Spinal cord (tissue), 10 donors: ENCODE results near the gene OCRL. TPM values are rescaled to one million over a fixed set of nuclear protein-coding genes. Genes with fewer than 3 reads are reported as not detected.
"Not testable (repeated sequence)": the region's sequence is repeated elsewhere in the genome, so short reads cannot be mapped to it uniquely, and the experiment has no call there.

Experiments
- DNase-seq, 6 donors: peaks; one replicate each; pipeline versions ENCODE4 v3.0.0 to v3.0.0-alpha.2; 2013 to 2015; ENCODE audit warnings: low spot score in 6 of 6, low read depth in 4 of 6
- H3K27ac ChIP-seq: one replicate; pipeline ENCODE4 v1.5.1; 2013; ENCODE audit warnings: low read depth, low read length, control low read depth
- H3K27me3 ChIP-seq: one replicate; pipeline ENCODE4 v1.6.1; 2013; ENCODE audit warnings: low read length; ENCODE audit not compliant: control insufficient read depth, insufficient read depth
- H3K36me3 ChIP-seq: one replicate; pipeline ENCODE4 v1.6.1; 2013; ENCODE audit warnings: low read length; ENCODE audit not compliant: control insufficient read depth, insufficient read depth
- H3K4me1 ChIP-seq: one replicate; pipeline ENCODE4 v1.6.1; 2013; ENCODE audit warnings: low read length; ENCODE audit not compliant: control insufficient read depth, insufficient read depth
- H3K4me3 ChIP-seq: one replicate; pipeline ENCODE4 v1.5.1; 2013; ENCODE audit warnings: low read depth, low read length, control low read depth
- H3K9me3 ChIP-seq: one replicate; pipeline ENCODE4 v1.6.1; 2013; ENCODE audit warnings: low read length; ENCODE audit not compliant: control insufficient read depth, insufficient read depth
- WGBS: methylation state at CpG from one replicate; pipeline ENCODE4 v1.1.5; 2013; ENCODE audit warnings: missing lambda C conversion rate; ENCODE audit not compliant: insufficient coverage; 5-methylcytosine and 5-hydroxymethylcytosine counted together
- polyA plus RNA-seq, 2 donors: library from polyadenylated mRNA; unstranded; fragments of 120-200 nt; gene quantifications; one replicate each; pipeline ENCODE4 v1.2.1, GENCODE V29; 2013; ENCODE audit not compliant: insufficient read length in 2 of 2
- total RNA-seq, 2 donors: library from RNA; depleted of rRNA in 1 of 2; stranded (reverse); fragments of 120-200 nt in 1 of 2; fragments of >200 nt in 1 of 2; gene quantifications; one replicate each; pipeline versions ENCODE4 v1.2.3 to v1.2.4, GENCODE V29; 2013 to 2014
- donor health status: healthy.

Gene OCRL
- total and polyA plus RNA-seq, 4 donors, result 25.5 to 37.2 (median 33.7) TPM

GRCh38 chrX:129530410-129530809, 9.6 kb upstream of the OCRL start:
- no peaks in the 10 kb centered on the region for H3K27me3 ChIP-seq

DNA sequence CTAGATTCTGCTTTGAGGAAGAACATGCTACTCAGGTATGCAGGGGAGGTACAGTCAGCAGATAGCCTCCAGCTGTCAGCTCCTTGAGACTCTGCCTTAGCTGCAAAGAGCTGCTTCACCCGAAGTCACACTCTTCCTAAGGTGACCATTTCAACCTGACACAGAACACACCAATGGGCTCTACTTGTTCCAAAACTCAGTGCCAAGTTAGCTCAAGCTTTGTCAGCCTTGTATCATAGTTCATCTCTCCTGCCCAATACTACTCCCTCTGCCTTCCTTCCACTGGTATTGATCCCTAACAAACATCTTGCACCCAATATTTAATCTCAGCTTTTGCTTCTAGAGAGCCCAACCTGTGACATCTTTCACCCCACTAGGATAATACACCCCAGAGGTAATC, 8.9 kb upstream of the OCRL start:
- H3K4me1 ChIP-seq, result no peaks in the 10 kb centered on the region
- H3K4me3 ChIP-seq, result no peak overlapping the region
- no peak overlapping the region for H3K27ac ChIP-seq
- H3K36me3 ChIP-seq, result no peaks in the 10 kb centered on the region
- H3K9me3 ChIP-seq, result no peaks in the 10 kb centered on the region
- H3K27me3 ChIP-seq, result no peaks in the 10 kb centered on the region
- DNase-seq, result no peak
- 50% methylated on average over 1 of the region's 1 CpG for WGBS

More at GRCh38 chrX:129530410-129530809, 9.6 kb upstream of the OCRL start:
- H3K4me3 ChIP-seq, result no peak overlapping the region
- H3K36me3 ChIP-seq, result no peaks in the 10 kb centered on the region
- H3K27ac ChIP-seq, result no peak overlapping the region
- H3K9me3 ChIP-seq, result no peaks in the 10 kb centered on the region
- no peak for DNase-seq
- WGBS, result 82% methylated on average over 4 of the region's 5 CpGs
- no peaks in the 10 kb centered on the region for H3K4me1 ChIP-seq

DNA sequence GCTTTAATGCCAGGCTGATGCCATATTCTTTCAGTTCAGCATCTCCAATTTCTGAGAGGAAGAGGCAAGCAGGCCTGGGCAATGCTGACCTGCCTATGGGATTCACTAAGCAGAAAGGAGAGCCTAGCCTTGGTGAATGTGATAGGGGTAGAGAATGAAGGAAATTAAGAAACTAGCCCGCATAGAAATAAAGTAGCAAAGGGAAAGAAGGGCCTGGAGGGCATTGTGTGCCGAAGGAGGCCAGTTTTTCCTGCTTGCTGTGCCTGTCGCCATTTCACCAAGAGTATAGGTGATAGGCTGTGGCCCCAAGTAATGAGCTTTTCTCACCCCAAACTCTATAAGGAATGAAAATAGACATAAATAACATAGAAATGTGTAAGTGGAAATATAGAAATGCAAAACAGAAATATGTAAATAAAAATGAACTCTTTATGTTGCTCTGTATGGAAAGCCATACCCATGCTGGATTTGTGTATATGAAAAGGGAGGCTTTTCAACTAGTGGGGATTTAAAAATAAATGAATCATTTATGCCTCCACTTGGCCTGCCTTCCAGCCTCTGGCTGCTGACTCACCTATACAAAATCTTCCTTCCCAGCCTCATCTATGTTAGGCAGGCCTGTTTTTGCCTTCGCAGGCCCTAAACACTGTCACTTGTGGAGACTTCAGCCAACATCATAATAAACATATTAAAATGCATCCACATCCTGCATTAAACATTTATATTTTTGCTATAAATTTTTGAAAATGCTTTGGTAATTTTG, 5.1 kb upstream of the OCRL start:
- no peak overlapping the region for H3K27ac ChIP-seq
- no peaks in the 10 kb centered on the region for H3K36me3 ChIP-seq
- no peaks in the 10 kb centered on the region for H3K4me1 ChIP-seq
- H3K9me3 ChIP-seq, result no peaks in the 10 kb centered on the region
- WGBS, result 38% methylated on average over 1 of the region's 4 CpGs
- DNase-seq, result no peak
- H3K4me3 ChIP-seq, result no peak overlapping the region
- H3K27me3 ChIP-seq, result no peaks in the 10 kb centered on the region

GRCh38 chrX:129540722-129541184, 694 bp downstream of the OCRL start:
- Histone ChIP-seq H3K27me3 (no peaks in the 10 kb centered on the region), H3K4me1 (peaks cover 3% of the 10 kb centered on the region), H3K27ac (no peak overlapping the region), H3K36me3 (no peaks in the 10 kb centered on the region), H3K4me3 (peak overlapping the region; percentile 49), H3K9me3 (no peaks in the 10 kb centered on the region)
- DNase-seq, result no peak
- whole genome bisulfite sequencing, result 22% methylated on average over 7 of the region's 14 CpGs

DNA sequence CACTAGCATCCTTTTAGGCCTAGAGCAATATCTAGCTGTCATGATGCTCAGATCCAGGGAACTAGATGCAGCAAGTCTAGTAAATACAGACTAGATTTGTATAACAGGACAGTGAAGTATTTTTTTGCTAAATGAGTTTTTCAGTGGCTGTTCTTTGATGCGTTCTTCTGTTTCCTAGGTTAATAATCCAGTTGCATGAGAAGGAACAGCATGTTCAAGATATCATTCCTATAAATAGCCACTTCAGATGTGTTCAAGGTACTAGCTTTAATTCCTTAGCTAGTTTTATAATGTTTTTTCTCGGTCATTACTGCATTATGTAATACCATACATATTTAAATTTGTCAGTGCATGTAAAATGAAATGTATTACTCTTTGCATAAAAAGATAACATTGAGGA, 4.7 kb downstream of the OCRL start:
- Histone ChIP-seq H3K9me3 (no peaks in the 10 kb centered on the region), H3K4me1 (peaks cover 3% of the 10 kb centered on the region), H3K4me3 (no peak overlapping the region), H3K27ac (no peak overlapping the region), H3K27me3 (no peaks in the 10 kb centered on the region), H3K36me3 (peaks cover 3% of the 10 kb centered on the region)
- no CpG with 5 or more reads among the region's 2 CpGs for WGBS
- no peak for DNase-seq

DNA sequence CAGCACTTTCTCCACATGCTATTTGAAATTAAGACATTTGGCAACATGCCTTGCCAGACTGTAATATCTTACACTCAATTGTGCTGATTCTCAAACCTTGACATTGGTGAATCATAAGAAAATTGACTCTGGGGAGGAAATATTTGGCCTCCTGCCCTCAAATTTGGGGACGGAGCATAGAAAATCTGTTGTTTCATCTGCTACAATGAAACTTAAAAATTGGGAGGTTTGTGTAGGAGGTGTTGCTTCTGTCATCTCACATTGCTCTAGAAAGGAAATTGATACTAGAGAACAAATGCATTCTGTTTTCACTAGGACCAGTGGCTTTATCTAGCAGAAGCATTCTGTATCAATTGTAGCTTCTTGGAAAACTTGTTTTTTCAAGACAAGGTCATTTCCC, 5.3 kb downstream of the OCRL start:
- Histone ChIP-seq H3K4me3 (no peak overlapping the region), H3K36me3 (peaks cover 3% of the 10 kb centered on the region), H3K4me1 (peaks cover 3% of the 10 kb centered on the region), H3K27ac (no peak overlapping the region), H3K9me3 (no peaks in the 10 kb centered on the region), H3K27me3 (no peaks in the 10 kb centered on the region)
- DNase-seq, result no peak
- 71% methylated on average over 1 of the region's 1 CpG for WGBS

- Histone ChIP-seq H3K4me3 (no peak overlapping the region), H3K27ac (no peak overlapping the region), H3K4me1 (no peaks in the 10 kb centered on the region), H3K27me3 (no peaks in the 10 kb centered on the region), H3K36me3 (peaks cover 3% of the 10 kb centered on the region), H3K9me3 (no peaks in the 10 kb centered on the region)
- no peak for DNase-seq
- no CpG with 5 or more reads among the region's 1 CpG for WGBS
These were observed 9.1 kb downstream of the OCRL start for GRCh38 chrX:129549124-129549523.

- DNase-seq, result no peak
- no peaks in the 10 kb centered on the region for H3K9me3 ChIP-seq
- no peaks in the 10 kb centered on the region for H3K36me3 ChIP-seq
- H3K27ac ChIP-seq, result no peak overlapping the region
- H3K4me3 ChIP-seq, result no peak overlapping the region
- WGBS, result 68% methylated on average over 3 of the region's 3 CpGs
- H3K4me1 ChIP-seq, result no peaks in the 10 kb centered on the region
- no peaks in the 10 kb centered on the region for H3K27me3 ChIP-seq
These were observed 13.7 kb downstream of the OCRL start for GRCh38 chrX:129553619-129554288.

GRCh38 chrX:129554816-129555215, 14.8 kb downstream of the OCRL start:
- H3K36me3 ChIP-seq, DNase-seq, H3K27ac ChIP-seq, H3K4me3 ChIP-seq, H3K9me3 ChIP-seq, H3K4me1 ChIP-seq, H3K27me3 ChIP-seq: not testable (repeated sequence)
- 91% methylated on average over 4 of the region's 8 CpGs for WGBS

- Histone ChIP-seq H3K27ac (no peak overlapping the region), H3K4me1 (no peaks in the 10 kb centered on the region), H3K4me3 (no peak overlapping the region), H3K27me3 (peaks cover 2% of the 10 kb centered on the region), H3K9me3 (no peaks in the 10 kb centered on the region), H3K36me3 (peaks cover 4% of the 10 kb centered on the region)
- WGBS, result no CpG with 5 or more reads among the region's 5 CpGs
- no peak for DNase-seq
These were observed 16.8 kb downstream of the OCRL start for GRCh38 chrX:129556806-129557315.
